ENCODE results near the gene CRHR1.

DNA sequence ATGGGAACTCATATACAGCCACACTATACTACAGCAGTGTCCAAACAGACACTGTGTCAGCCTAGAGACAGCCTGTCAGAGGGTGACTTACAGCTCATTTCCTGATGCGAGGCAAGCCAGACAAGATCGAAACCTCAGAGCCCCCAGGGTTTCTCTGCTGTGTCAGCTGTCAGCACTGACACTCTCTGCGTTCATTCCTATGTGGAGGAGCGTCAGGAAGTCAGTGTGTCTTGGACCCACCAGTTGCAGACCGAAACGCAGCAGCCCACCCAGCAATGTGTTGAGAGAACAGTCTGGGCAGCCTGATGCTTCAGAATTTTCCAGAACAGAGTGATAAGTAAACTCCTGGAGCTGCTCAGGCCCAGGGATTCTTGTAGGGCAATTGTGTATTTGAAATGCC is 89.6 kb downstream of the CRHR1 start:
- TF ChIP-seq POLR2A (IDR thresholded peaks at IDR 0.05; ENCODE audit: low read depth, low read length) (no peak), CTCF (conservative IDR thresholded peaks at IDR 0.05; ENCODE audit: low read depth, low read length) (no peak), SMC3 (IDR thresholded peaks at IDR 0.05; ENCODE audit: low read depth, low read length) (no peak), MAZ (IDR thresholded peaks at IDR 0.05; ENCODE audit: borderline replicate concordance, low read depth, low read length) (no peak), RAD21 (IDR thresholded peaks at IDR 0.05; ENCODE audit: low read length) (no peak), BHLHE40 (IDR thresholded peaks at IDR 0.05; ENCODE audit: low read depth, low read length) (no peak), CEBPB (IDR thresholded peaks at IDR 0.05; ENCODE audit: low read depth, low read length) (no peak), CHD1 (IDR thresholded peaks at IDR 0.05; ENCODE audit: low read depth, low read length) (no peak), RCOR1 (IDR thresholded peaks at IDR 0.05; ENCODE audit: insufficient replicate concordance, low read length) (no peak), MAFK (IDR thresholded peaks at IDR 0.05; ENCODE audit: low read depth, low read length) (no peak)
- TF ChIP-seq, protein P1, sequence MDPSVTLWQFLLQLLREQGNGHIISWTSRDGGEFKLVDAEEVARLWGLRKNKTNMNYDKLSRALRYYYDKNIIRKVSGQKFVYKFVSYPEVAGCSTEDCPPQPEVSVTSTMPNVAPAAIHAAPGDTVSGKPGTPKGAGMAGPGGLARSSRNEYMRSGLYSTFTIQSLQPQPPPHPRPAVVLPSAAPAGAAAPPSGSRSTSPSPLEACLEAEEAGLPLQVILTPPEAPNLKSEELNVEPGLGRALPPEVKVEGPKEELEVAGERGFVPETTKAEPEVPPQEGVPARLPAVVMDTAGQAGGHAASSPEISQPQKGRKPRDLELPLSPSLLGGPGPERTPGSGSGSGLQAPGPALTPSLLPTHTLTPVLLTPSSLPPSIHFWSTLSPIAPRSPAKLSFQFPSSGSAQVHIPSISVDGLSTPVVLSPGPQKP (IDR thresholded peaks at IDR 0.05; ENCODE audit: borderline replicate concordance, low read depth, low read length): no peak
